DOHH2 (cell line): ENCODE data around the gene INTS3.

Source experiments
- H3F3A ChIP-seq: fragments of 200-600 bp; sonication (generic), shearing (Covaris generic); 2 replicates; pipeline ENCODE4 v1.6.0; 2016; ENCODE audit warnings: antibody characterized with exemption, mild to moderate bottlenecking; ENCODE audit not compliant: control insufficient read depth, insufficient read depth
- H3K27ac ChIP-seq: fragments of 200-600 bp; sonication (generic); 2 replicates; pipeline ENCODE4 v1.5.1; 2014; ENCODE audit warnings: low read depth, mild to moderate bottlenecking, low read length, moderate library complexity
- H3K27me3 ChIP-seq: fragments of 200-600 bp; sonication (generic); 2 replicates; pipeline ENCODE4 v1.6.1; 2014; ENCODE audit warnings: mild to moderate bottlenecking, low read length, mixed read lengths; ENCODE audit not compliant: control insufficient read depth
- H3K36me3 ChIP-seq: fragments of 200-600 bp; sonication (generic); 2 replicates; pipeline ENCODE4 v1.6.1; 2014; ENCODE audit warnings: mild to moderate bottlenecking, low read length, moderate library complexity, mixed read lengths; ENCODE audit not compliant: control insufficient read depth
- H3K4me1 ChIP-seq: fragments of 200-600 bp; sonication (generic); 2 replicates; pipeline ENCODE4 v1.6.1; 2014; ENCODE audit warnings: mild to moderate bottlenecking, low read length, mixed read lengths; ENCODE audit not compliant: control insufficient read depth
- H3K4me2 ChIP-seq: fragments of 200-600 bp; sonication (generic); 2 replicates; pipeline ENCODE4 v1.6.0; 2014; ENCODE audit warnings: mild to moderate bottlenecking, low read length, moderate library complexity
- H3K4me3 ChIP-seq: fragments of 200-600 bp; sonication (generic); 2 replicates; pipeline ENCODE4 v1.5.1; 2014; ENCODE audit warnings: mild to moderate bottlenecking, low read length, mixed read lengths
- H3K79me2 ChIP-seq: fragments of 200-600 bp; sonication (generic); 2 replicates; pipeline ENCODE4 v1.6.1; 2014; ENCODE audit warnings: mild to moderate bottlenecking, low read length, mixed read lengths; ENCODE audit not compliant: control insufficient read depth
- H3K9me2 ChIP-seq: fragments of 200-600 bp; sonication (generic); replicated peaks from 2 replicates; pipeline ENCODE4 v1.6.1; 2014; ENCODE audit warnings: mild to moderate bottlenecking, low read length, mixed read lengths; ENCODE audit not compliant: control insufficient read depth
- H3K9me3 ChIP-seq: fragments of 200-600 bp; sonication (generic); 2 replicates; pipeline ENCODE4 v1.6.1; 2014; ENCODE audit warnings: antibody characterized with exemption, low read length, mixed read lengths; ENCODE audit not compliant: control insufficient read depth, insufficient read depth
- H4K20me1 ChIP-seq: fragments of 200-600 bp; sonication (generic); 2 replicates; pipeline ENCODE4 v1.6.0; 2014; ENCODE audit warnings: low read depth, mild to moderate bottlenecking, antibody characterized with exemption, low read length, moderate library complexity; ENCODE audit not compliant: control insufficient read depth, insufficient read depth
- EZH2phosphoT487 ChIP-seq: fragments of 200-600 bp; sonication (generic); IDR thresholded peaks from 2 replicates; pipeline ENCODE4 v1.6.1; 2017; ENCODE audit warnings: borderline replicate concordance, mild to moderate bottlenecking, antibody characterized with exemption, low read length, moderate library complexity, mixed read lengths
- TF ChIP-seq, protein P1 (sequence below): fragments of 200-600 bp; sonication (generic); IDR thresholded peaks from one replicate; pipeline ENCODE4 v1.5.1; 2014; ENCODE audit warnings: antibody characterized with exemption, mild to moderate bottlenecking, low read depth, low read length; ENCODE audit not compliant: poor library complexity, severe bottlenecking

Gene INTS3

DNA sequence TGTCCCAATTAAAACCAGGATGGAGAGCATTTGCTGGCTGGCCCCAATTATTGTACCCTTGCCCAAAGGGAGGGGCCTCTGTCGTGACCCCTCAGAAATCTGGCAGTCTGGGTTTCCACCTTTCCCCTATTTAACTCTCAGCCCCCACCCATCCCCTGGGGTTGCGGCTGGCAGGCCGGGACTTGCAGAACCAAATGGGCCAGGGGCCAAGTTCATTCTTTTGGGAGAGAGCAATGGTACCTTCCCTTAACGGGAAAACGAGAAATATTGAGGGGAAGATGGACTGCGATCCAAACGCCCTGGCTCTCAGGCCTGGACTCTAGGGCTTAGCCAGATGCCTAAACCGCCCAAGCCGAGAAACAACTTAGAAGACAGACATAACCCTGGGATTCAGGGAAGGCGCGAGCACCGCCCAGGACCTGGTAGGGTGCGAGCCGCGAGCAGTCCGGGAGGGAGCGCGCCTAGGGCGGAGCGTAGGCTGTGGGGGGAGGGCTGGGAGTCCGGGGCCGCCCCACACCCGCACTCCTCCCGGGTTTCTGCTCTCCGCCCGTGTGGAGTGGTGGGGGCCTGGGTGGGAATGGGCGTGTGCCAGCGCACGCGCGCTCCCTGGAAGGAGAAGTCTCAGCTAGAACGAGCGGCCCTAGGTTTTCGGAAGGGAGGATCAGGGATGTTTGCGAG is 47.1 kb downstream of the INTS3 start, which contains the start of gene SLC27A3:
SLC27A3 (plus strand) TSS at position 628 of the 678 bp plus-strand sequence. CDS start 91 bp downstream, outside the sequence.
- Histone ChIP-seq H3K27me3 (no peaks in the 10 kb centered on the region), H3K27ac (no peak within 1 kb of the TSS)

DNA sequence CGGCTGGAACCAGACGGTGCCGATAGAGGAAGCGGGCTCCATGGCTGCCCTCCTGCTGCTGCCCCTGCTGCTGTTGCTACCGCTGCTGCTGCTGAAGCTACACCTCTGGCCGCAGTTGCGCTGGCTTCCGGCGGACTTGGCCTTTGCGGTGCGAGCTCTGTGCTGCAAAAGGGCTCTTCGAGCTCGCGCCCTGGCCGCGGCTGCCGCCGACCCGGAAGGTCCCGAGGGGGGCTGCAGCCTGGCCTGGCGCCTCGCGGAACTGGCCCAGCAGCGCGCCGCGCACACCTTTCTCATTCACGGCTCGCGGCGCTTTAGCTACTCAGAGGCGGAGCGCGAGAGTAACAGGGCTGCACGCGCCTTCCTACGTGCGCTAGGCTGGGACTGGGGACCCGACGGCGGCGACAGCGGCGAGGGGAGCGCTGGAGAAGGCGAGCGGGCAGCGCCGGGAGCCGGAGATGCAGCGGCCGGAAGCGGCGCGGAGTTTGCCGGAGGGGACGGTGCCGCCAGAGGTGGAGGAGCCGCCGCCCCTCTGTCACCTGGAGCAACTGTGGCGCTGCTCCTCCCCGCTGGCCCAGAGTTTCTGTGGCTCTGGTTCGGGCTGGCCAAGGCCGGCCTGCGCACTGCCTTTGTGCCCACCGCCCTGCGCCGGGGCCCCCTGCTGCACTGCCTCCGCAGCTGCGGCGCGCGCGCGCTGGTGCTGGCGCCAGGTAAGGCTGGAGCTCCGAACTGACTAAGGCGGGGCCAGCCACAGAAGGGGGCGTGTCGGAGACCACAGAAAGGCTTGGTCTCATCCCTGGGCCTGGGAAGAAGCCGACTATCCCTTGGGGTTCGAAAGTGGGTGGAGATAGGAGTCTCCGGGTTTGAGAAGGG is 47.8 kb downstream of the INTS3 start:
- Histone ChIP-seq H3K4me2 (peak overlapping the region; percentile 79), H3K27ac (no peak overlapping the region), H3K36me3 (peaks cover 35% of the 10 kb centered on the region), H3K9me3 (no peaks in the 10 kb centered on the region), H3K9me2 (no peaks in the 10 kb centered on the region), H3F3A (peaks cover 15% of the 10 kb centered on the region), H3K27me3 (no peaks in the 10 kb centered on the region), H3K79me2 (no peaks in the 10 kb centered on the region), H3K4me3 (peak overlapping the region; percentile 75), H4K20me1 (no peaks in the 10 kb centered on the region), H3K4me1 (peaks cover 24% of the 10 kb centered on the region)
- TF ChIP-seq, protein P1, sequence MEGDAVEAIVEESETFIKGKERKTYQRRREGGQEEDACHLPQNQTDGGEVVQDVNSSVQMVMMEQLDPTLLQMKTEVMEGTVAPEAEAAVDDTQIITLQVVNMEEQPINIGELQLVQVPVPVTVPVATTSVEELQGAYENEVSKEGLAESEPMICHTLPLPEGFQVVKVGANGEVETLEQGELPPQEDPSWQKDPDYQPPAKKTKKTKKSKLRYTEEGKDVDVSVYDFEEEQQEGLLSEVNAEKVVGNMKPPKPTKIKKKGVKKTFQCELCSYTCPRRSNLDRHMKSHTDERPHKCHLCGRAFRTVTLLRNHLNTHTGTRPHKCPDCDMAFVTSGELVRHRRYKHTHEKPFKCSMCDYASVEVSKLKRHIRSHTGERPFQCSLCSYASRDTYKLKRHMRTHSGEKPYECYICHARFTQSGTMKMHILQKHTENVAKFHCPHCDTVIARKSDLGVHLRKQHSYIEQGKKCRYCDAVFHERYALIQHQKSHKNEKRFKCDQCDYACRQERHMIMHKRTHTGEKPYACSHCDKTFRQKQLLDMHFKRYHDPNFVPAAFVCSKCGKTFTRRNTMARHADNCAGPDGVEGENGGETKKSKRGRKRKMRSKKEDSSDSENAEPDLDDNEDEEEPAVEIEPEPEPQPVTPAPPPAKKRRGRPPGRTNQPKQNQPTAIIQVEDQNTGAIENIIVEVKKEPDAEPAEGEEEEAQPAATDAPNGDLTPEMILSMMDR = peak; percentile 24
- no peak for TF ChIP-seq EZH2phosphoT487

More for the DNA sequence above, 47.1 kb downstream of the INTS3 start, which contains the start of gene SLC27A3:
- Histone ChIP-seq H3K79me2 (no peaks in the 10 kb centered on the region), H3K4me3 (peak within 1 kb of the TSS; percentile 75), H3K36me3 (peaks cover 43% of the 10 kb centered on the region), H3K4me2 (peak within 1 kb of the TSS; percentile 79), H4K20me1 (no peaks in the 10 kb centered on the region), H3K4me1 (peaks cover 31% of the 10 kb centered on the region), H3K9me3 (no peaks in the 10 kb centered on the region), H3K9me2 (no peaks in the 10 kb centered on the region), H3F3A (peaks cover 15% of the 10 kb centered on the region)
- no peak for TF ChIP-seq EZH2phosphoT487
- TF ChIP-seq, protein P1 = no peak

DNA sequence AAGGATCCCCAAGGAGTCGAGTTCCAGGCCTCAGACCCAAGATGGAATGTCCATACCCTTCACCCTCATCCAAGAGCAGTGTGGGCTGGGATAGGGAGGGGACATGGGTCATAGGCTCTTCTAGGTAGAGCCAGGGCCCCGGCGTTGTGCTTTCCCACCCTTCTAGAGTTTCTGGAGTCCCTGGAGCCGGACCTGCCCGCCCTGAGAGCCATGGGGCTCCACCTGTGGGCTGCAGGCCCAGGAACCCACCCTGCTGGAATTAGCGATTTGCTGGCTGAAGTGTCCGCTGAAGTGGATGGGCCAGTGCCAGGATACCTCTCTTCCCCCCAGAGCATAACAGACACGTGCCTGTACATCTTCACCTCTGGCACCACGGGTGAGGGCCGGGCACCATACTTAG is 48.5 kb downstream of the INTS3 start:
- Histone ChIP-seq H3K4me2 (peak overlapping the region; percentile 79), H3F3A (peaks cover 15% of the 10 kb centered on the region), H3K27ac (no peak overlapping the region), H3K4me1 (peaks cover 17% of the 10 kb centered on the region), H3K9me3 (no peaks in the 10 kb centered on the region), H3K9me2 (no peaks in the 10 kb centered on the region), H3K36me3 (peaks cover 29% of the 10 kb centered on the region), H4K20me1 (no peaks in the 10 kb centered on the region), H3K4me3 (peak overlapping the region; percentile 75), H3K27me3 (no peaks in the 10 kb centered on the region), H3K79me2 (no peaks in the 10 kb centered on the region)
- TF ChIP-seq EZH2phosphoT487 = no peak
- TF ChIP-seq, protein P1 = no peak
